HG03045 (cell line): Measurements from ENCODE around the gene CEP72.
"Not testable (repeated sequence)": the region's sequence is repeated elsewhere in the genome, so short reads cannot be mapped to it uniquely, and the experiment has no call there.

Experiments
- ATAC-seq: cut with Tn5 transposase; IDR thresholded peaks from one replicate; pipeline ENCODE4 v1.9.1; 2021; ENCODE audit warnings: mild to moderate bottlenecking, moderate library complexity; ENCODE audit not compliant: unreplicated experiment

CEP72 gene

GRCh38 chr5:696753-697702 is 84.9 kb downstream of the CEP72 start:
- not testable (repeated sequence) for ATAC-seq
